GM21381 (cell line): ENCODE measurements around the gene PPP2R5B.
"Not testable (repeated sequence)": the region's sequence is repeated elsewhere in the genome, so short reads cannot be mapped to it uniquely, and the experiment has no call there.

ENCODE experiments used
- ATAC-seq: cut with Tn5 transposase; IDR thresholded peaks from one replicate; pipeline ENCODE4 v1.9.1; 2021; ENCODE audit warnings: mild to moderate bottlenecking, moderate library complexity; ENCODE audit not compliant: unreplicated experiment

PPP2R5B gene

GRCh38 chr11:64974124-64974523 lies 49.6 kb downstream of the PPP2R5B start:
- ATAC-seq, result no peak

GRCh38 chr11:64976651-64977050 lies 52.2 kb downstream of the PPP2R5B start:
- no peak for ATAC-seq

GRCh38 chr11:64983339-64983738 lies 58.9 kb downstream of the PPP2R5B start:
- not testable (repeated sequence) for ATAC-seq
